ENCODE data around the gene PDIA4. TPM values are rescaled to one million over a fixed set of nuclear protein-coding genes. Genes with fewer than 3 reads are reported as not detected.
"Not testable (repeated sequence)": the region's sequence is repeated elsewhere in the genome, so short reads cannot be mapped to it uniquely, and the experiment has no call there.

The PDIA4 gene
- total RNA-seq = 10 to 100 TPM; 83.7 to 86.3 TPM

GRCh38 chr7:149028346-149029109 lies at the start of gene PDIA4:
Gene PDIA4 (minus strand): TSS chr7:149028505. CDS start chr7:149028408, 97 bp downstream.
- H3K27ac Mint-ChIP-seq = peak within 1 kb of the TSS; percentile 92
- peaks cover 30% of the 10 kb centered on the region for H3K36me3 Mint-ChIP-seq
- DNase-seq = peak; percentile 100
- peak within 1 kb of the TSS; percentile 98 for H3K4me3 Mint-ChIP-seq
- H3K27me3 Mint-ChIP-seq = no peaks in the 10 kb centered on the region
- no peaks in the 10 kb centered on the region for H3K9me3 Mint-ChIP-seq
- H3K4me1 Mint-ChIP-seq = peaks cover 33% of the 10 kb centered on the region

GRCh38 chr7:149077594-149077993 lies 49.3 kb upstream of the PDIA4 start:
- Mint-ChIP-seq H3K4me1 (peaks cover 9% of the 10 kb centered on the region), H3K4me3 (no peak overlapping the region), H3K9me3 (no peaks in the 10 kb centered on the region), H3K36me3 (peaks cover 8% of the 10 kb centered on the region), H3K27me3 (no peaks in the 10 kb centered on the region), H3K27ac (no peak overlapping the region)
- no peak for DNase-seq

GRCh38 chr7:149075286-149075685 lies 47.0 kb upstream of the PDIA4 start:
- H3K9me3 Mint-ChIP-seq = no peaks in the 10 kb centered on the region
- no peaks in the 10 kb centered on the region for H3K27me3 Mint-ChIP-seq
- peaks cover 14% of the 10 kb centered on the region for H3K36me3 Mint-ChIP-seq
- H3K4me1 Mint-ChIP-seq = peaks cover 2% of the 10 kb centered on the region
- H3K4me3 Mint-ChIP-seq = no peak overlapping the region
- no peak for DNase-seq
- H3K27ac Mint-ChIP-seq = no peak overlapping the region

- Mint-ChIP-seq H3K36me3 (peaks cover 14% of the 10 kb centered on the region), H3K4me1 (peaks cover 2% of the 10 kb centered on the region), H3K9me3 (no peaks in the 10 kb centered on the region), H3K27me3 (no peaks in the 10 kb centered on the region), H3K27ac (peak overlapping the region; percentile 63), H3K4me3 (no peak overlapping the region)
- no peak for DNase-seq
Measured at GRCh38 chr7:149074116-149074885, 46.0 kb upstream of the PDIA4 start.

- H3K27me3 Mint-ChIP-seq = no peaks in the 10 kb centered on the region
- H3K27ac Mint-ChIP-seq = no peak overlapping the region
- peaks cover 2% of the 10 kb centered on the region for H3K4me1 Mint-ChIP-seq
- no peaks in the 10 kb centered on the region for H3K9me3 Mint-ChIP-seq
- peaks cover 19% of the 10 kb centered on the region for H3K36me3 Mint-ChIP-seq
- DNase-seq = no peak
- H3K4me3 Mint-ChIP-seq = peak overlapping the region; percentile 68
Measured at GRCh38 chr7:149072438-149072775, 44.1 kb upstream of the PDIA4 start.

GRCh38 chr7:149071641-149072437 lies 43.5 kb upstream of the PDIA4 start:
- peak overlapping the region; percentile 60 for H3K27ac Mint-ChIP-seq
- no peaks in the 10 kb centered on the region for H3K27me3 Mint-ChIP-seq

GRCh38 chr7:149071182-149071635 lies 42.9 kb upstream of the PDIA4 start:
- H3K27ac Mint-ChIP-seq = no peak overlapping the region
- H3K27me3 Mint-ChIP-seq = no peaks in the 10 kb centered on the region
- H3K9me3 Mint-ChIP-seq = no peaks in the 10 kb centered on the region
- H3K36me3 Mint-ChIP-seq = peaks cover 11% of the 10 kb centered on the region
- DNase-seq = no peak
- H3K4me1 Mint-ChIP-seq = peaks cover 2% of the 10 kb centered on the region
- no peak overlapping the region for H3K4me3 Mint-ChIP-seq

More at GRCh38 chr7:149071641-149072437, 43.5 kb upstream of the PDIA4 start:
- H3K4me1 Mint-ChIP-seq = peaks cover 2% of the 10 kb centered on the region
- H3K36me3 Mint-ChIP-seq = peaks cover 14% of the 10 kb centered on the region
- no peaks in the 10 kb centered on the region for H3K9me3 Mint-ChIP-seq
- peak overlapping the region; percentile 68 for H3K4me3 Mint-ChIP-seq
- DNase-seq = peak; percentile 38

GRCh38 chr7:149070372-149071125 lies 42.2 kb upstream of the PDIA4 start:
- H3K36me3 Mint-ChIP-seq = peaks cover 11% of the 10 kb centered on the region
- no peak overlapping the region for H3K4me3 Mint-ChIP-seq
- DNase-seq = no peak
- H3K27me3 Mint-ChIP-seq = no peaks in the 10 kb centered on the region
- peaks cover 4% of the 10 kb centered on the region for H3K4me1 Mint-ChIP-seq
- H3K27ac Mint-ChIP-seq = no peak overlapping the region
- H3K9me3 Mint-ChIP-seq = no peaks in the 10 kb centered on the region

GRCh38 chr7:149067869-149068268 lies 39.6 kb upstream of the PDIA4 start:
- DNase-seq = no peak
- no peaks in the 10 kb centered on the region for H3K27me3 Mint-ChIP-seq
- no peaks in the 10 kb centered on the region for H3K9me3 Mint-ChIP-seq
- H3K36me3 Mint-ChIP-seq = peaks cover 11% of the 10 kb centered on the region
- H3K4me3 Mint-ChIP-seq = no peak overlapping the region
- H3K4me1 Mint-ChIP-seq = peaks cover 2% of the 10 kb centered on the region
- H3K27ac Mint-ChIP-seq = no peak overlapping the region

GRCh38 chr7:149063476-149063875 lies 35.2 kb upstream of the PDIA4 start:
- no peaks in the 10 kb centered on the region for H3K27me3 Mint-ChIP-seq
- H3K9me3 Mint-ChIP-seq = no peaks in the 10 kb centered on the region
- no peak for DNase-seq
- H3K4me1 Mint-ChIP-seq = peaks cover 6% of the 10 kb centered on the region
- H3K27ac Mint-ChIP-seq = no peak overlapping the region
- peaks cover 6% of the 10 kb centered on the region for H3K36me3 Mint-ChIP-seq
- no peak overlapping the region for H3K4me3 Mint-ChIP-seq

- not testable (repeated sequence) for DNase-seq, H3K4me1 Mint-ChIP-seq, H3K27ac Mint-ChIP-seq, H3K36me3 Mint-ChIP-seq, H3K4me3 Mint-ChIP-seq, H3K27me3 Mint-ChIP-seq, H3K9me3 Mint-ChIP-seq
Measured at GRCh38 chr7:149062217-149062899, 34.1 kb upstream of the PDIA4 start.

GRCh38 chr7:149060156-149060555 lies 31.9 kb upstream of the PDIA4 start:
- no peaks in the 10 kb centered on the region for H3K27me3 Mint-ChIP-seq
- no peak for DNase-seq
- H3K36me3 Mint-ChIP-seq = no peaks in the 10 kb centered on the region
- H3K4me1 Mint-ChIP-seq = peaks cover 4% of the 10 kb centered on the region
- H3K27ac Mint-ChIP-seq = no peak overlapping the region
- H3K4me3 Mint-ChIP-seq = no peak overlapping the region
- no peaks in the 10 kb centered on the region for H3K9me3 Mint-ChIP-seq

GRCh38 chr7:149053885-149054284 lies 25.6 kb upstream of the PDIA4 start:
- no peak for DNase-seq
- no peak overlapping the region for H3K4me3 Mint-ChIP-seq
- no peaks in the 10 kb centered on the region for H3K4me1 Mint-ChIP-seq
- H3K27ac Mint-ChIP-seq = no peak overlapping the region
- H3K9me3 Mint-ChIP-seq = no peaks in the 10 kb centered on the region
- H3K27me3 Mint-ChIP-seq = no peaks in the 10 kb centered on the region
- no peaks in the 10 kb centered on the region for H3K36me3 Mint-ChIP-seq

GRCh38 chr7:149053384-149053783 lies 25.1 kb upstream of the PDIA4 start:
- H3K9me3 Mint-ChIP-seq = no peaks in the 10 kb centered on the region
- H3K4me3 Mint-ChIP-seq = no peak overlapping the region
- H3K27me3 Mint-ChIP-seq = no peaks in the 10 kb centered on the region
- no peak overlapping the region for H3K27ac Mint-ChIP-seq
- no peaks in the 10 kb centered on the region for H3K4me1 Mint-ChIP-seq
- H3K36me3 Mint-ChIP-seq = no peaks in the 10 kb centered on the region
- no peak for DNase-seq

Measured in activated naive CD8-positive, alpha-beta T cell treated with anti-CD3 and anti-CD28 coated beads for 36 hours (primary cell).